ENCODE results near the gene STARD10. TPM values are rescaled to one million over a fixed set of nuclear protein-coding genes. Genes with fewer than 3 reads are reported as not detected.

Gene STARD10
- total and polyA plus RNA-seq, 9 donors, result 36.8 to 56.1 (median 45.8) TPM

DNA sequence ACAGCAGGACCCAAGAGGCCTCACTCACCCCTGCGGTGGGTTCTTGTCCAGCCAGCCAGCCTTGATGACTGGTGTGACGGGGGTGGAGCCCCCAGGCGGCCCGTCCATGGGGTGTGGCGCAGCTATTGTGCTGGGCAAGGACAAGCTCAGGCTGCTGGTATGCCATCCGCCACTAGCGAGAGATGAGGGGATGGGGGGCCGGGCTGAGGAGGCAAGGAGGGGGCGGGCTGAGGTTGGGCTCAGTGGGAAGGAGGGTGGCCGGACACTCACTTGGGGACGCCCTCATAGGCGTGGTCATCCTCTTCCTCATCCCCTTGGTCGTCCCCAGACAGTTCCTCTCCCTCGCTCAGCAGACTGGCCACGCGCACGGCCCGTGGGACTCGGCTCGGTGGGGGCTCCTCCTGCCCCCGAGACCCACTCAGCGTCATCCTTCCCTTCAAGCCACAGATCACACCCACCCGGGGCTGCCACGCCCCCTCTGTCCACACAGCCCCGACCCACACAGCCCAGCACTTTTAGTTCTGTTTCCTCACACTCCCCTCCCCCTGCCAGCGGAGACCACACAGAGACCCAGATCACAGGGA lies 81.6 kb downstream of the STARD10 start:
- 70 to 75% (median 71%) methylated on average over 26 of the region's 26 CpGs for WGBS, 3 donors
- no peak overlapping the region for H3K4me3 ChIP-seq
- no peak for DNase-seq
- no peaks in the 10 kb centered on the region for H3K36me3 ChIP-seq
- H3K27ac ChIP-seq, result peak overlapping the region in 1 of 2 donors; percentile 15
- no peaks in the 10 kb centered on the region for H3K9me3 ChIP-seq
- intact Hi-C loops (cut with DNase I), result no loop called here
- H3K27me3 ChIP-seq, result no peaks in the 10 kb centered on the region
- no peak for TF ChIP-seq EP300 (IDR thresholded peaks at IDR 0.05)
- TF ChIP-seq, protein P1, sequence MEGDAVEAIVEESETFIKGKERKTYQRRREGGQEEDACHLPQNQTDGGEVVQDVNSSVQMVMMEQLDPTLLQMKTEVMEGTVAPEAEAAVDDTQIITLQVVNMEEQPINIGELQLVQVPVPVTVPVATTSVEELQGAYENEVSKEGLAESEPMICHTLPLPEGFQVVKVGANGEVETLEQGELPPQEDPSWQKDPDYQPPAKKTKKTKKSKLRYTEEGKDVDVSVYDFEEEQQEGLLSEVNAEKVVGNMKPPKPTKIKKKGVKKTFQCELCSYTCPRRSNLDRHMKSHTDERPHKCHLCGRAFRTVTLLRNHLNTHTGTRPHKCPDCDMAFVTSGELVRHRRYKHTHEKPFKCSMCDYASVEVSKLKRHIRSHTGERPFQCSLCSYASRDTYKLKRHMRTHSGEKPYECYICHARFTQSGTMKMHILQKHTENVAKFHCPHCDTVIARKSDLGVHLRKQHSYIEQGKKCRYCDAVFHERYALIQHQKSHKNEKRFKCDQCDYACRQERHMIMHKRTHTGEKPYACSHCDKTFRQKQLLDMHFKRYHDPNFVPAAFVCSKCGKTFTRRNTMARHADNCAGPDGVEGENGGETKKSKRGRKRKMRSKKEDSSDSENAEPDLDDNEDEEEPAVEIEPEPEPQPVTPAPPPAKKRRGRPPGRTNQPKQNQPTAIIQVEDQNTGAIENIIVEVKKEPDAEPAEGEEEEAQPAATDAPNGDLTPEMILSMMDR (IDR thresholded peaks at IDR 0.05), result no peak
- no peak for TF ChIP-seq POLR2A (IDR thresholded peaks at IDR 0.05)
- H3K4me1 ChIP-seq (ENCODE audit: insufficient read depth), result peaks cover 4% of the 10 kb centered on the region

DNA sequence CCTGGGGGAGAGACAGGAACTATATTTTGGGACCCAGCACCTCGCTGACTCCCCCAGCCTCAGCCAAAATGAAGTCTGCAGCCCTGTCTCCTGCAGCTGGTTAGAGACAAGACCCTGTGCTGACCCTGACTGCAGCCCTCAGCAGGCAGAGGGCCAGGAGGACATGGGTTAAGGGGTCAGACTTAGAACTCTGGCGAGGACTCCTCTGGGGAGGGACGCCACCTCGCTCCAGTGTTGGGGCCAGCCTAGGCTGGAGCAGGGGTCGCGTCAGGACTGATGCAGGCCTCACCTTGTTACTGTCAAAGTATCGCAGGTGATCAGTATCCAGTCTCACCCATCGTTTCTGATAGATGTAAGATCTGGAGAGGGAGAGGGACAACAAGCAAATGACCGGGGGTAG lies 82.7 kb downstream of the STARD10 start:
- H3K4me3 ChIP-seq, result no peak overlapping the region

DNA sequence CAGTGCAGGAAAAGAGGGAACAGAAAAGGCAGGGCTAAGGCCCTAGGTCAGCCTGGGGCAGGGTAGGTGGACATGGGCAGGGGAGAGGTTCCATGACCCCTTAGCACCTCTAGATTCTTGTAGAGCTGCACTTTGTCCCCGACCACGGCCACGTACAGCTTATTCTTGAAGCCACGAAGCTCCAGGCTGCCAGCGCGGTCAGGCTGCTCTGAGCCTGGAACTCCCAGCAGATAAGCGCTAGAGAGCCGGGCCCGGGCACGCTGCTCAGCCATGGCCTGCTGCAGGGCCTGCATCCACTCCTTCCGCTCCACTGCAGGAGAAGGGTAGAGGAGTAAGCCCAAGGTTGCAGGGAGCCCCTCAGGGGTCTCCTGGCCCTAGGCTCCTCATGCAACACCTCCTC lies 83.6 kb downstream of the STARD10 start:
- DNase-seq, result no peak
- intact Hi-C loops (cut with DNase I), result no loop called here
- no peaks in the 10 kb centered on the region for H3K9me3 ChIP-seq
- H3K4me1 ChIP-seq (ENCODE audit: insufficient read depth), result no peaks in the 10 kb centered on the region
- H3K27ac ChIP-seq, result no peak overlapping the region
- 88 to 95% (median 93%) methylated on average over 10 to 11 of the region's 11 CpGs for WGBS, 3 donors
- no peak overlapping the region for H3K4me3 ChIP-seq
- H3K36me3 ChIP-seq, result no peaks in the 10 kb centered on the region
- TF ChIP-seq EP300 (IDR thresholded peaks at IDR 0.05) (no peak), POLR2A (IDR thresholded peaks at IDR 0.05) (no peak)
- TF ChIP-seq, protein P1 (IDR thresholded peaks at IDR 0.05), result no peak
- H3K27me3 ChIP-seq, result no peaks in the 10 kb centered on the region

More for the DNA sequence above, 82.7 kb downstream of the STARD10 start:
- TF ChIP-seq POLR2A (IDR thresholded peaks at IDR 0.05) (no peak), EP300 (IDR thresholded peaks at IDR 0.05) (no peak)
- TF ChIP-seq, protein P1 (IDR thresholded peaks at IDR 0.05), result no peak
- intact Hi-C loops (cut with DNase I), result no loop called here
- Histone ChIP-seq H3K36me3 (no peaks in the 10 kb centered on the region), H3K4me1 (ENCODE audit: insufficient read depth) (no peaks in the 10 kb centered on the region), H3K27me3 (no peaks in the 10 kb centered on the region), H3K9me3 (no peaks in the 10 kb centered on the region), H3K27ac (no peak overlapping the region)
- no peak for DNase-seq
- WGBS, 3 donors, result 80 to 85% (median 81%) methylated on average over 9 of the region's 9 CpGs

- Histone ChIP-seq H3K9me3 (no peaks in the 10 kb centered on the region), H3K4me1 (ENCODE audit: insufficient read depth) (no peaks in the 10 kb centered on the region), H3K36me3 (no peaks in the 10 kb centered on the region), H3K27ac (no peak overlapping the region), H3K27me3 (no peaks in the 10 kb centered on the region), H3K4me3 (no peak overlapping the region)
- intact Hi-C loops (cut with DNase I), result no loop called here
- WGBS, 3 donors, result 93 to 95% (median 94%) methylated on average over 20 of the region's 20 CpGs
- TF ChIP-seq, protein P1 (IDR thresholded peaks at IDR 0.05), result no peak
- TF ChIP-seq POLR2A (IDR thresholded peaks at IDR 0.05), result no peak
- no peak for TF ChIP-seq EP300 (IDR thresholded peaks at IDR 0.05)
- DNase-seq, result no peak
These were observed 84.2 kb downstream of the STARD10 start for GRCh38 chr11:72709478-72710238.
